ENCODE measurements around the gene RIN2.

DNA sequence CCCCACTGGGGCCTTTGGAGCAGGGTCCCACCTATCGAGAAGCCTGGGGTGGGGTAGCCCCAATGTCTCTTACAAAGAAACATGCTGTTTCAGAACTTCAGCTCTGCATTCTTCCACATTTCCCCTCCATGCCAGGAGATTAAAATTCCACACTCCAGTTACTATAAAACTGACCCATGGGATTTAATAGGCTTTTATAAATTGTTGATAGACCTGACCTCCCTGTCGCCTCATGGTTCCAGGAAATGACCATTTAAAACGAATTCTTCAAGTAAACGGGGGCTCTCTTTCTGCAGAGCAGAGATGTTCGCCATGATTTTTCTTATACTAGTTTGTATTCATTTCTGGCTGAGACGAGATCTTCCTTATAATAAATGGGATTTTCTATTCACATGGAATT lies 19.3 kb downstream of the RIN2 start:
- TF ChIP-seq SIN3B (IDR thresholded peaks at IDR 0.05; ENCODE audit: low read length) (no peak), EZH2 (conservative IDR thresholded peaks at IDR 0.05; ENCODE audit: low read depth, low read length) (no peak), ZNF672 (CRISPR knock-in tag; IDR thresholded peaks at IDR 0.05) (no peak), SRF (IDR thresholded peaks at IDR 0.05; ENCODE audit: low read depth, low read length) (no peak), ZNF816 (CRISPR knock-in tag; IDR thresholded peaks at IDR 0.05; ENCODE audit: borderline replicate concordance) (no peak), HHEX (CRISPR knock-in tag; IDR thresholded peaks at IDR 0.05) (no peak), ZNF615 (CRISPR knock-in tag; IDR thresholded peaks at IDR 0.05; ENCODE audit: borderline replicate concordance) (no peak)
- TF ChIP-seq, protein P1, sequence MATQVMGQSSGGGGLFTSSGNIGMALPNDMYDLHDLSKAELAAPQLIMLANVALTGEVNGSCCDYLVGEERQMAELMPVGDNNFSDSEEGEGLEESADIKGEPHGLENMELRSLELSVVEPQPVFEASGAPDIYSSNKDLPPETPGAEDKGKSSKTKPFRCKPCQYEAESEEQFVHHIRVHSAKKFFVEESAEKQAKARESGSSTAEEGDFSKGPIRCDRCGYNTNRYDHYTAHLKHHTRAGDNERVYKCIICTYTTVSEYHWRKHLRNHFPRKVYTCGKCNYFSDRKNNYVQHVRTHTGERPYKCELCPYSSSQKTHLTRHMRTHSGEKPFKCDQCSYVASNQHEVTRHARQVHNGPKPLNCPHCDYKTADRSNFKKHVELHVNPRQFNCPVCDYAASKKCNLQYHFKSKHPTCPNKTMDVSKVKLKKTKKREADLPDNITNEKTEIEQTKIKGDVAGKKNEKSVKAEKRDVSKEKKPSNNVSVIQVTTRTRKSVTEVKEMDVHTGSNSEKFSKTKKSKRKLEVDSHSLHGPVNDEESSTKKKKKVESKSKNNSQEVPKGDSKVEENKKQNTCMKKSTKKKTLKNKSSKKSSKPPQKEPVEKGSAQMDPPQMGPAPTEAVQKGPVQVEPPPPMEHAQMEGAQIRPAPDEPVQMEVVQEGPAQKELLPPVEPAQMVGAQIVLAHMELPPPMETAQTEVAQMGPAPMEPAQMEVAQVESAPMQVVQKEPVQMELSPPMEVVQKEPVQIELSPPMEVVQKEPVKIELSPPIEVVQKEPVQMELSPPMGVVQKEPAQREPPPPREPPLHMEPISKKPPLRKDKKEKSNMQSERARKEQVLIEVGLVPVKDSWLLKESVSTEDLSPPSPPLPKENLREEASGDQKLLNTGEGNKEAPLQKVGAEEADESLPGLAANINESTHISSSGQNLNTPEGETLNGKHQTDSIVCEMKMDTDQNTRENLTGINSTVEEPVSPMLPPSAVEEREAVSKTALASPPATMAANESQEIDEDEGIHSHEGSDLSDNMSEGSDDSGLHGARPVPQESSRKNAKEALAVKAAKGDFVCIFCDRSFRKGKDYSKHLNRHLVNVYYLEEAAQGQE (IDR thresholded peaks at IDR 0.05; ENCODE audit: borderline replicate concordance in 1 of 2, low read depth in 1 of 2, low read length in 2 of 2), result no peak
- TF ChIP-seq, protein P2, sequence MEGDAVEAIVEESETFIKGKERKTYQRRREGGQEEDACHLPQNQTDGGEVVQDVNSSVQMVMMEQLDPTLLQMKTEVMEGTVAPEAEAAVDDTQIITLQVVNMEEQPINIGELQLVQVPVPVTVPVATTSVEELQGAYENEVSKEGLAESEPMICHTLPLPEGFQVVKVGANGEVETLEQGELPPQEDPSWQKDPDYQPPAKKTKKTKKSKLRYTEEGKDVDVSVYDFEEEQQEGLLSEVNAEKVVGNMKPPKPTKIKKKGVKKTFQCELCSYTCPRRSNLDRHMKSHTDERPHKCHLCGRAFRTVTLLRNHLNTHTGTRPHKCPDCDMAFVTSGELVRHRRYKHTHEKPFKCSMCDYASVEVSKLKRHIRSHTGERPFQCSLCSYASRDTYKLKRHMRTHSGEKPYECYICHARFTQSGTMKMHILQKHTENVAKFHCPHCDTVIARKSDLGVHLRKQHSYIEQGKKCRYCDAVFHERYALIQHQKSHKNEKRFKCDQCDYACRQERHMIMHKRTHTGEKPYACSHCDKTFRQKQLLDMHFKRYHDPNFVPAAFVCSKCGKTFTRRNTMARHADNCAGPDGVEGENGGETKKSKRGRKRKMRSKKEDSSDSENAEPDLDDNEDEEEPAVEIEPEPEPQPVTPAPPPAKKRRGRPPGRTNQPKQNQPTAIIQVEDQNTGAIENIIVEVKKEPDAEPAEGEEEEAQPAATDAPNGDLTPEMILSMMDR (CRISPR knock-in tag; IDR thresholded peaks at IDR 0.05), result no peak

All from HepG2 (cell line).